AG09319 (cell line): ENCODE results near the gene C16orf90.
"Not testable (repeated sequence)": the region's sequence is repeated elsewhere in the genome, so short reads cannot be mapped to it uniquely, and the experiment has no call there.

Experiments used
- DNase-seq: peaks from one replicate; pipeline ENCODE4 v3.0.0-alpha.2; 2010; ENCODE audit warnings: low read depth; ENCODE audit errors: extremely low read depth
- CTCF ChIP-seq: IDR thresholded peaks from 2 replicates; pipeline ENCODE4 v1.5.1; 2011; ENCODE audit warnings: low read depth, mild to moderate bottlenecking, inconsistent platforms, low read length, moderate library complexity

The C16orf90 gene

GRCh38 chr16:3513892-3514583 lies 18.7 kb upstream of the C16orf90 start:
- no peak for DNase-seq
- TF ChIP-seq CTCF: no peak

GRCh38 chr16:3511286-3512180 lies 16.2 kb upstream of the C16orf90 start:
- no peak for TF ChIP-seq CTCF
- no peak for DNase-seq

GRCh38 chr16:3510416-3510815 lies 15.1 kb upstream of the C16orf90 start:
- DNase-seq: no peak
- no peak for TF ChIP-seq CTCF

GRCh38 chr16:3509470-3509928 lies 14.2 kb upstream of the C16orf90 start:
- TF ChIP-seq CTCF: no peak
- no peak for DNase-seq

GRCh38 chr16:3508736-3509135 lies 13.4 kb upstream of the C16orf90 start:
- no peak for TF ChIP-seq CTCF
- no peak for DNase-seq

GRCh38 chr16:3503523-3503922 lies 8.2 kb upstream of the C16orf90 start:
- no peak for TF ChIP-seq CTCF
- DNase-seq: no peak

GRCh38 chr16:3501783-3502400 lies 6.6 kb upstream of the C16orf90 start:
- DNase-seq: no peak
- no peak for TF ChIP-seq CTCF

- DNase-seq: not testable (repeated sequence)
Observed at GRCh38 chr16:3501412-3501761, 6.1 kb upstream of the C16orf90 start.
